Mesenteric fat pad (tissue), 1 donor: ENCODE measurements around the gene PPP1R13B. TPM values are rescaled to one million over a fixed set of nuclear protein-coding genes. Genes with fewer than 3 reads are reported as not detected.
"Not testable (repeated sequence)": the region's sequence is repeated elsewhere in the genome, so short reads cannot be mapped to it uniquely, and the experiment has no call there.

ENCODE experiments used
- DNase-seq: peaks from one replicate; pipeline ENCODE4 v3.0.0-alpha.2; 2020; ENCODE audit warnings: low spot score
- long read RNA-seq: library from polyadenylated mRNA; unstranded; transcript quantifications from one replicate; pipeline ENCODE4 v2.0.0, GENCODE V29; 2020
- total RNA-seq: library from RNA; stranded (reverse); fragmentation: NEBNext Ultra II Directional; extraction: Animal tissue kit (Norgen Biotek cat#: 25700); gene quantifications from one replicate; pipeline ENCODE4 v1.2.1, GENCODE V29; 2021
- donor health status: DM: yes; HTN: yes; CAD: no.

PPP1R13B gene
- total RNA-seq = 26.2 TPM
- long read RNA-seq, partial matches to known transcripts = 2 of 12 reads
- long read RNA-seq, other reads (novel, unspliced or antisense) = 10 of 12 reads

GRCh38 chr14:103847451-103848174, at the start of gene PPP1R13B:
Gene PPP1R13B, minus strand, starts transcription at chr14:103847575. Its CDS starts 268 bp downstream, at chr14:103847307.
- peak; percentile 98 for DNase-seq

GRCh38 chr14:103896578-103896977, 49.2 kb upstream of the PPP1R13B start:
- no peak for DNase-seq

- DNase-seq = no peak
These were observed 47.3 kb upstream of the PPP1R13B start for GRCh38 chr14:103894723-103895059.

- no peak for DNase-seq
These were observed 46.8 kb upstream of the PPP1R13B start for GRCh38 chr14:103894034-103894722.

GRCh38 chr14:103892247-103892646, 44.9 kb upstream of the PPP1R13B start:
- no peak for DNase-seq

GRCh38 chr14:103891667-103892215, 44.4 kb upstream of the PPP1R13B start:
- no peak for DNase-seq

GRCh38 chr14:103890821-103891666, 43.7 kb upstream of the PPP1R13B start:
- DNase-seq = no peak

GRCh38 chr14:103890052-103890371, 42.6 kb upstream of the PPP1R13B start:
- no peak for DNase-seq

- no peak for DNase-seq
These were observed 42.1 kb upstream of the PPP1R13B start for GRCh38 chr14:103889313-103890051.

GRCh38 chr14:103889002-103889312, 41.6 kb upstream of the PPP1R13B start:
- DNase-seq = not testable (repeated sequence)

- no peak for DNase-seq
These were observed 40.3 kb upstream of the PPP1R13B start for GRCh38 chr14:103887557-103888115.

GRCh38 chr14:103887170-103887501, 39.8 kb upstream of the PPP1R13B start:
- DNase-seq = no peak

- DNase-seq = no peak
These were observed 39.2 kb upstream of the PPP1R13B start for GRCh38 chr14:103886304-103887169.

- DNase-seq = no peak
These were observed 38.1 kb upstream of the PPP1R13B start for GRCh38 chr14:103885509-103885932.

- DNase-seq = no peak
These were observed 37.5 kb upstream of the PPP1R13B start for GRCh38 chr14:103884854-103885253.

- DNase-seq = no peak
These were observed 35.8 kb upstream of the PPP1R13B start for GRCh38 chr14:103883263-103883523.

- DNase-seq = no peak
These were observed 35.3 kb upstream of the PPP1R13B start for GRCh38 chr14:103882503-103883262.

- peak; percentile 90 for DNase-seq
These were observed 34.2 kb upstream of the PPP1R13B start for GRCh38 chr14:103881268-103882201.
